B cell (primary cell): Measurements from ENCODE around the gene PCSK1N.
"Not testable (repeated sequence)": the region's sequence is repeated elsewhere in the genome, so short reads cannot be mapped to it uniquely, and the experiment has no call there.

ENCODE experiments used
- EZH2 ChIP-seq: IDR thresholded peaks from 2 replicates; pipeline ENCODE4 v1.6.1; 2012; ENCODE audit warnings: borderline replicate concordance, low read depth, mild to moderate bottlenecking, moderate library complexity, low read length; ENCODE audit not compliant: insufficient read depth, poor library complexity, severe bottlenecking
- TF ChIP-seq, protein P1 (sequence below): fragments of 200-600 bp; IDR thresholded peaks from one replicate; pipeline ENCODE4 v1.8.0; 2022; ENCODE audit warnings: antibody characterized with exemption, mild to moderate bottlenecking

DNA sequence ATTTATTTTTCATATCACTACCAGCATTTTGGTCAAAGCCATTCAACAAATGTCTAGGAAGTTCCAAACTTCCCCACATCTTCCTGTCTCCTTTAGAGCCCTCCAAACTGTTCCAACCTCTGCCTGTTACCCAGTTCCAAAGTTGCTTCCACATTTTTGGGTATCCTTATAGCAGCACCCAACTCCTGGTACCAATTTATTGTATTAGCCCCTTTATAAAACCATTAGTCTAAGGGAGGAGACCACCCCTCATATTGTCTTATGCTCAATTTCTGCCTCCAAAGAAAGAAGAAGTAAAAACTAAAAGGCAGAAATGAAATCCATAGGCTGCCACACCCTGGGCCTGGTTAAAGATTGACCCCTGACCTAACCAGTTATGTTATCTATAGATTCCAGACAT, 18.1 kb upstream of the PCSK1N start:
- TF ChIP-seq, protein P1, sequence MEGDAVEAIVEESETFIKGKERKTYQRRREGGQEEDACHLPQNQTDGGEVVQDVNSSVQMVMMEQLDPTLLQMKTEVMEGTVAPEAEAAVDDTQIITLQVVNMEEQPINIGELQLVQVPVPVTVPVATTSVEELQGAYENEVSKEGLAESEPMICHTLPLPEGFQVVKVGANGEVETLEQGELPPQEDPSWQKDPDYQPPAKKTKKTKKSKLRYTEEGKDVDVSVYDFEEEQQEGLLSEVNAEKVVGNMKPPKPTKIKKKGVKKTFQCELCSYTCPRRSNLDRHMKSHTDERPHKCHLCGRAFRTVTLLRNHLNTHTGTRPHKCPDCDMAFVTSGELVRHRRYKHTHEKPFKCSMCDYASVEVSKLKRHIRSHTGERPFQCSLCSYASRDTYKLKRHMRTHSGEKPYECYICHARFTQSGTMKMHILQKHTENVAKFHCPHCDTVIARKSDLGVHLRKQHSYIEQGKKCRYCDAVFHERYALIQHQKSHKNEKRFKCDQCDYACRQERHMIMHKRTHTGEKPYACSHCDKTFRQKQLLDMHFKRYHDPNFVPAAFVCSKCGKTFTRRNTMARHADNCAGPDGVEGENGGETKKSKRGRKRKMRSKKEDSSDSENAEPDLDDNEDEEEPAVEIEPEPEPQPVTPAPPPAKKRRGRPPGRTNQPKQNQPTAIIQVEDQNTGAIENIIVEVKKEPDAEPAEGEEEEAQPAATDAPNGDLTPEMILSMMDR: not testable (repeated sequence)
- TF ChIP-seq EZH2: not testable (repeated sequence)
